ENCODE measurements around the gene PRICKLE3.

DNA sequence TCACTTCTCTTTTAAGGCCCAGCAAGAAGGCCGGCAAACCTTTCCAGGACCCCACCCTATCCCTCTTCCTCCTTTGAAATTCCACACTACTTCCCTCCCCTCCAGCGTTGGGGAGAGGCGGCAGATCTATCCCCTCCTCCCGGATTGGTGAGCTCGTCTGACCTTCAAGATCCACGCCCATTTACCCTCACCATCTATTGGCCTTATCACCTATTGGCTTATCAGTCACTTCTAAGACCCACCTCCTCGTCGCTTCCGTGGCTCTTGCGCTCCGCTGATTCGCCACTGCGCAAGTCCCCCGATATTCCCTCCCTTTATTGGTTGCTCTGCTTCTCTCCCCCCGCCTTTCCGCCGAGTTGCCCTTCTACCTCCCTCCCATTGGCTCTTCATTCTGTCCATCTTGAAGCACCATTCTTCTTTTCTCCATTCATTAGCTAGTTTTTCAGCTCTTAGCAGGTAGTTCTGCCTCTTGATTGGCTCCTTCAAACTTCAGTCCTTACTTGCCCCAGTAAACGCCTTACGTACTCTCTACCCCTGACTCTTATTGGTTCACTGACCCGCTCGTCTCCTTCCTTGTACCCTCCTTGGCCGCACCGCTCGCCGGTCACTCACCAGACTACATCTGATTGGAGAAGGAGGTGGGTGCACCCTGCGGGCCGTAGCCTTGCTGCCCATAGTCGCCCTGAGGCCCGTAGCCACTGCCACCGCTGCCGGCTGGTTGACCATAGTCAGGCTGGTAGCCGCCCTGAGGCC is 4.8 kb upstream of the PRICKLE3 start:
- TF ChIP-seq, protein P1, sequence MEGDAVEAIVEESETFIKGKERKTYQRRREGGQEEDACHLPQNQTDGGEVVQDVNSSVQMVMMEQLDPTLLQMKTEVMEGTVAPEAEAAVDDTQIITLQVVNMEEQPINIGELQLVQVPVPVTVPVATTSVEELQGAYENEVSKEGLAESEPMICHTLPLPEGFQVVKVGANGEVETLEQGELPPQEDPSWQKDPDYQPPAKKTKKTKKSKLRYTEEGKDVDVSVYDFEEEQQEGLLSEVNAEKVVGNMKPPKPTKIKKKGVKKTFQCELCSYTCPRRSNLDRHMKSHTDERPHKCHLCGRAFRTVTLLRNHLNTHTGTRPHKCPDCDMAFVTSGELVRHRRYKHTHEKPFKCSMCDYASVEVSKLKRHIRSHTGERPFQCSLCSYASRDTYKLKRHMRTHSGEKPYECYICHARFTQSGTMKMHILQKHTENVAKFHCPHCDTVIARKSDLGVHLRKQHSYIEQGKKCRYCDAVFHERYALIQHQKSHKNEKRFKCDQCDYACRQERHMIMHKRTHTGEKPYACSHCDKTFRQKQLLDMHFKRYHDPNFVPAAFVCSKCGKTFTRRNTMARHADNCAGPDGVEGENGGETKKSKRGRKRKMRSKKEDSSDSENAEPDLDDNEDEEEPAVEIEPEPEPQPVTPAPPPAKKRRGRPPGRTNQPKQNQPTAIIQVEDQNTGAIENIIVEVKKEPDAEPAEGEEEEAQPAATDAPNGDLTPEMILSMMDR (IDR thresholded peaks at IDR 0.05) = no peak
- TF ChIP-seq POLR2A (IDR thresholded peaks at IDR 0.05) = no peak
